ENCODE results near the gene BDKRB1. TPM values are rescaled to one million over a fixed set of nuclear protein-coding genes. Genes with fewer than 3 reads are reported as not detected.

BDKRB1 gene
- total RNA-seq, 1 donor, result 15.1 TPM

GRCh38 chr14:96294246-96294645 lies 38.2 kb downstream of the BDKRB1 start:
- no peak overlapping the region for H3K4me3 ChIP-seq (ENCODE audit: low read depth, low read length)
- TF ChIP-seq CTCF (IDR thresholded peaks at IDR 0.05; ENCODE audit: insufficient read depth, low read depth, low read length), result no peak
- no peak for DNase-seq (ENCODE audit: low read depth)

- peak; percentile 42 for TF ChIP-seq CTCF (IDR thresholded peaks at IDR 0.05; ENCODE audit: insufficient read depth, low read depth, low read length)
- H3K4me3 ChIP-seq (ENCODE audit: low read depth, low read length), result no peak overlapping the region
- DNase-seq (ENCODE audit: low read depth), result no peak
Measured at GRCh38 chr14:96297000-96297399, 41.0 kb downstream of the BDKRB1 start.

- TF ChIP-seq CTCF (IDR thresholded peaks at IDR 0.05; ENCODE audit: insufficient read depth, low read depth, low read length), result no peak
- no peak overlapping the region for H3K4me3 ChIP-seq (ENCODE audit: low read depth, low read length)
- no peak for DNase-seq (ENCODE audit: low read depth)
Measured at GRCh38 chr14:96297997-96298515, 42.0 kb downstream of the BDKRB1 start.

- TF ChIP-seq CTCF (IDR thresholded peaks at IDR 0.05; ENCODE audit: insufficient read depth, low read depth, low read length), result no peak
- no peak overlapping the region for H3K4me3 ChIP-seq (ENCODE audit: low read depth, low read length)
- no peak for DNase-seq (ENCODE audit: low read depth)
Measured at GRCh38 chr14:96299441-96299840, 43.4 kb downstream of the BDKRB1 start.

GRCh38 chr14:96303981-96304380 lies 48.0 kb downstream of the BDKRB1 start:
- no peak for DNase-seq (ENCODE audit: low read depth)
- TF ChIP-seq CTCF (IDR thresholded peaks at IDR 0.05; ENCODE audit: insufficient read depth, low read depth, low read length), result no peak
- H3K4me3 ChIP-seq (ENCODE audit: low read depth, low read length), result no peak overlapping the region

GRCh38 chr14:96304956-96305355 lies 48.9 kb downstream of the BDKRB1 start:
- DNase-seq (ENCODE audit: low read depth), result no peak

More at GRCh38 chr14:96304956-96305355, 48.9 kb downstream of the BDKRB1 start:
- no peak overlapping the region for H3K4me3 ChIP-seq (ENCODE audit: low read depth, low read length)
- no peak for TF ChIP-seq CTCF (IDR thresholded peaks at IDR 0.05; ENCODE audit: insufficient read depth, low read depth, low read length)
